SU-DHL-6 (cell line): ENCODE measurements around the gene MYG1.

Experiments
- H2AFZ ChIP-seq: fragments of 200-600 bp; sonication (generic); 2 replicates; pipeline ENCODE4 v1.6.1; 2014; ENCODE audit warnings: low read depth, mild to moderate bottlenecking, moderate library complexity, mixed read lengths, antibody characterized with exemption, low read length; ENCODE audit not compliant: severe bottlenecking
- H3F3A ChIP-seq: fragments of 200-600 bp; shearing (Covaris generic); 2 replicates; pipeline ENCODE4 v1.6.0; 2016; ENCODE audit warnings: antibody characterized with exemption, mild to moderate bottlenecking; ENCODE audit not compliant: insufficient read depth
- H3K27ac ChIP-seq: fragments of 200-600 bp; sonication (generic); 2 replicates; pipeline ENCODE4 v1.5.1; 2016; ENCODE audit warnings: low read depth, mild to moderate bottlenecking, low read length, moderate library complexity, mixed read lengths
- H3K27me3 ChIP-seq: fragments of 200-600 bp; sonication (generic), shearing (Covaris generic); 2 replicates; pipeline ENCODE4 v1.6.0; 2014; ENCODE audit warnings: mild to moderate bottlenecking, low read length
- H3K36me3 ChIP-seq: fragments of 200-600 bp; sonication (generic); 2 replicates; pipeline ENCODE4 v1.6.1; 2014; ENCODE audit warnings: mild to moderate bottlenecking, low read length, mixed read lengths
- H3K4me2 ChIP-seq: fragments of 300-600, 200-600 bp; shearing (Covaris generic), sonication (generic); 2 replicates; pipeline ENCODE4 v1.6.0; 2014; ENCODE audit warnings: low read length, low read depth, mild to moderate bottlenecking; ENCODE audit not compliant: poor library complexity, severe bottlenecking
- H3K4me3 ChIP-seq: fragments of 200-600 bp; sonication (generic); 2 replicates; pipeline ENCODE4 v1.5.1; 2014; ENCODE audit warnings: antibody characterized with exemption, low read length, mild to moderate bottlenecking, mixed read lengths; ENCODE audit not compliant: insufficient read depth, poor library complexity, severe bottlenecking
- H3K79me2 ChIP-seq: fragments of 200-600 bp; sonication (generic); 2 replicates; pipeline ENCODE4 v1.6.1; 2014; ENCODE audit warnings: mild to moderate bottlenecking, low read length, moderate library complexity; ENCODE audit not compliant: insufficient read depth
- H3K9ac ChIP-seq: fragments of 200-600 bp; sonication (generic); 2 replicates; pipeline ENCODE4 v1.7.0; 2014; ENCODE audit warnings: mild to moderate bottlenecking, low read length
- H3K9me2 ChIP-seq: fragments of 200-600 bp; sonication (generic); replicated peaks from 2 replicates; pipeline ENCODE4 v1.6.1; 2014; ENCODE audit warnings: low read length; ENCODE audit not compliant: insufficient read depth
- H3K9me3 ChIP-seq: fragments of 200-600 bp; sonication (generic); 2 replicates; pipeline ENCODE4 v1.6.1; 2014; ENCODE audit warnings: low read length, mixed read lengths; ENCODE audit not compliant: insufficient read depth
- H4K20me1 ChIP-seq: fragments of 200-600 bp; sonication (generic); 2 replicates; pipeline ENCODE4 v1.6.1; 2014; ENCODE audit warnings: low read depth, mild to moderate bottlenecking, antibody characterized with exemption, low read length, moderate library complexity, mixed read lengths
- EZH2phosphoT487 ChIP-seq: fragments of 200-600 bp; sonication (generic), shearing (Covaris generic); conservative IDR thresholded peaks from 2 replicates; pipeline ENCODE4 v1.6.1; 2018; ENCODE audit warnings: mild to moderate bottlenecking, antibody characterized with exemption, low read length, moderate library complexity, mixed read lengths
- TF ChIP-seq, protein P1 (sequence below): fragments of 200-600 bp; sonication (generic); IDR thresholded peaks from one replicate; pipeline ENCODE4 v1.5.1; 2017; ENCODE audit warnings: antibody characterized with exemption, mild to moderate bottlenecking, low read length, moderate library complexity; ENCODE audit not compliant: insufficient read depth, poor library complexity, severe bottlenecking

The MYG1 gene

DNA sequence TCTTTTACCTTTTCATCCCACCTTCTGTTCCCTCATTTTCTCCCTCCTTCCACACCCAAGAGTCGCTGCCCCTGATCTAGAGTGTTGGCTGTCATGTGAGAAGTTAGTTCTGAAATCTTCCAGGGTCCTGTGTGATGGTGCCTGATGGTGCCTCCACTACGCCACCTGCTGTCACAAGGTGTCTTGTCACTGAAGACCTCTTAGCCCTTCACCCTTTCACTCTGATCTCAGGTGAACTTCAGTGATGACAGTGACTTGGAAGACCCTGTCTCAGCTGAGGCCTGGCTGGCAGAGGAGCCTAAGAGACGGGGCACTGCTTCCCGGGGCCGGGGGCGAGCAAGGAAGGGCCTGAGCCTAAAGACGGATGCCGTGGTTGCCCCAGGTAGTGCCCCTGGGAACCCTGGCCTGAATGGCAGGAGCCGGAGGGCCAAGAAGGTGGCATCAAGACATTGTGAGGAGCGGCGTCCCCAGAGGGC lies 11.7 kb upstream of the MYG1 start:
- peaks cover 21% of the 10 kb centered on the region for H3K36me3 ChIP-seq
- no peak overlapping the region for H3K4me2 ChIP-seq
- no peak overlapping the region for H3K27ac ChIP-seq
- no peaks in the 10 kb centered on the region for H3K79me2 ChIP-seq
- no peaks in the 10 kb centered on the region for H4K20me1 ChIP-seq
- no peaks in the 10 kb centered on the region for H3K9me3 ChIP-seq
- H3K27me3 ChIP-seq: no peaks in the 10 kb centered on the region
- H2AFZ ChIP-seq: no peak overlapping the region
- H3K9ac ChIP-seq: no peak overlapping the region
- no peak overlapping the region for H3K4me3 ChIP-seq
- no peaks in the 10 kb centered on the region for H3K9me2 ChIP-seq
- no peak for TF ChIP-seq EZH2phosphoT487
- TF ChIP-seq, protein P1, sequence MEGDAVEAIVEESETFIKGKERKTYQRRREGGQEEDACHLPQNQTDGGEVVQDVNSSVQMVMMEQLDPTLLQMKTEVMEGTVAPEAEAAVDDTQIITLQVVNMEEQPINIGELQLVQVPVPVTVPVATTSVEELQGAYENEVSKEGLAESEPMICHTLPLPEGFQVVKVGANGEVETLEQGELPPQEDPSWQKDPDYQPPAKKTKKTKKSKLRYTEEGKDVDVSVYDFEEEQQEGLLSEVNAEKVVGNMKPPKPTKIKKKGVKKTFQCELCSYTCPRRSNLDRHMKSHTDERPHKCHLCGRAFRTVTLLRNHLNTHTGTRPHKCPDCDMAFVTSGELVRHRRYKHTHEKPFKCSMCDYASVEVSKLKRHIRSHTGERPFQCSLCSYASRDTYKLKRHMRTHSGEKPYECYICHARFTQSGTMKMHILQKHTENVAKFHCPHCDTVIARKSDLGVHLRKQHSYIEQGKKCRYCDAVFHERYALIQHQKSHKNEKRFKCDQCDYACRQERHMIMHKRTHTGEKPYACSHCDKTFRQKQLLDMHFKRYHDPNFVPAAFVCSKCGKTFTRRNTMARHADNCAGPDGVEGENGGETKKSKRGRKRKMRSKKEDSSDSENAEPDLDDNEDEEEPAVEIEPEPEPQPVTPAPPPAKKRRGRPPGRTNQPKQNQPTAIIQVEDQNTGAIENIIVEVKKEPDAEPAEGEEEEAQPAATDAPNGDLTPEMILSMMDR: peak; percentile 84
- 0 out of 2 replicates have a peak, but pooled peaks cover 4% of the 10 kb centered on the region for H3F3A ChIP-seq

DNA sequence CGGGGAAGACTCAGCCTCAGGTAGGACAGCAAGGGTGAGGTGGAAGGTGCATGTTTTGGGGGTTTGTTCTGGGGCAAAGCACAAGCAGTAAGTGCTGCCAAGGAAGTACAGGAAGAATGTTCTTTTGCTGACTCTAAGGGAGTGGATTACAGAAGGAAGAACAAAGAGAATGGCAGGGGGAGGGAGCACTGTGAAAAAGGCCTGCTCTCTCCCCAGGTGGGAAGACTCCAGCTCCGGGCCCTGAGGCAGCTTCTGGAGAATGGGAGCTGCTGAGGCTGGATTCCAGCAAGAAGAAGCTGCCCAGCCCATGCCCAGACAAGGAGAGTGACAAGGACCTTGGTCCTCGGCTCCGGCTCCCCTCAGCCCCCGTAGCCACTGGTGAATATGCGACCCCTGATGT lies 11.2 kb upstream of the MYG1 start:
- no peak overlapping the region for H2AFZ ChIP-seq
- TF ChIP-seq, protein P1: no peak
- TF ChIP-seq EZH2phosphoT487: no peak
- H3K9me3 ChIP-seq: no peaks in the 10 kb centered on the region
- H3F3A ChIP-seq: 0 out of 2 replicates have a peak, but pooled peaks cover under 1% of the 10 kb centered on the region
- H3K4me3 ChIP-seq: no peak overlapping the region
- H3K27me3 ChIP-seq: no peaks in the 10 kb centered on the region
- no peak overlapping the region for H3K4me2 ChIP-seq
- peaks cover 19% of the 10 kb centered on the region for H3K36me3 ChIP-seq
- no peak overlapping the region for H3K9ac ChIP-seq
- no peak overlapping the region for H3K27ac ChIP-seq
- no peaks in the 10 kb centered on the region for H3K79me2 ChIP-seq
- H3K9me2 ChIP-seq: no peaks in the 10 kb centered on the region
- H4K20me1 ChIP-seq: no peaks in the 10 kb centered on the region

DNA sequence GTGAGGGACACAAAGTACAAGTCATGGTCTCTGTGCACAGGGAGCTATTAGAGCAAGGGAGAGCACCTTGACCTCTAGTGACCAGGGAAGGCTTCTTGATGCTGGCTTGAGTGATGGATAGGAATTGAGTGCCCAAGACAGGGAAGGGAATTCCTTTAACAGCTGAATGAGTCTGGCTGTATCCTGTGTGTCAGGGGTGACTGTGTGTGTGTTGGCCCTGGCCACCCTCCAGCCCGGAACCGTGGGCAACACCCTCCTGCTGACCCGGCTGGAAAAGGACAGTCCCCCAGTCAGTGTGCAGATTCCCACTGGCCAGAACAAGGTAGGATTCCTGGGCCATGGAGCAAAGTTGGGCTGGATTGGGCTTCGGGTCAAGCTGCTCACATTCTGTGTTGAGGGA lies 9.6 kb upstream of the MYG1 start:
- Histone ChIP-seq H3K27me3 (no peaks in the 10 kb centered on the region), H4K20me1 (no peaks in the 10 kb centered on the region), H3K9me3 (no peaks in the 10 kb centered on the region), H3F3A (0 out of 2 replicates have a peak, but pooled peaks cover 1% of the 10 kb centered on the region), H3K9me2 (no peaks in the 10 kb centered on the region), H2AFZ (no peak overlapping the region), H3K4me2 (no peak overlapping the region), H3K9ac (no peak overlapping the region), H3K79me2 (no peaks in the 10 kb centered on the region), H3K4me3 (no peak overlapping the region), H3K36me3 (peaks cover 11% of the 10 kb centered on the region; the same call in 1 of the 2 replicates), H3K27ac (no peak overlapping the region)
- TF ChIP-seq, protein P1: no peak
- no peak for TF ChIP-seq EZH2phosphoT487
